HCT116 (cell line): ENCODE data around the gene SPATA21. TPM values are rescaled to one million over a fixed set of nuclear protein-coding genes. Genes with fewer than 3 reads are reported as not detected.

Experiments used
- ATAC-seq: fragments of 200-7000 bp; cut with Tn5 transposase; 2 replicates; pipeline ENCODE4 v1.9.1; 2020; ENCODE audit warnings: mild to moderate bottlenecking, moderate library complexity
- BruUV-seq: library from RNA; stranded (reverse); fragments of 400-500 nt; replicated peaks from 2 replicates; lab custom pipeline; 2021; lab: Mats Ljungman, UMichigan
- CTCF ChIA-PET: fragments of 300-600 bp; sonication (Branson Sonifier 250); formaldehyde crosslinking; loops from one replicate; lab custom pipeline; 2021; ENCODE audit warnings: antibody characterized with exemption; lab: Charles Lee
- POLR2A ChIA-PET: fragments of 300-600, 350-600 bp; sonication (Branson Sonifier 250); formaldehyde crosslinking; loops from one replicate; lab custom pipeline; 2021; ENCODE audit warnings: antibody characterized with exemption; lab: Charles Lee
- RAD21 ChIA-PET, 2 experiments: fragments of 300-600 bp; sonication (Branson Sonifier 250); formaldehyde crosslinking; loops; one replicate each; lab custom pipeline; 2023; ENCODE audit warnings: low total read pairs in 2 of 2; ENCODE audit not compliant: uncharacterized antibody in 2 of 2, unreplicated experiment in 2 of 2, low non-redundant PET in 1 of 2; lab: Charles Lee
- DNase-seq: peaks from one replicate; pipeline ENCODE4 v3.0.0-alpha.2; 2010; ENCODE audit warnings: low read depth, low spot score
- H2AFZ ChIP-seq: fragments of 200-600 bp; shearing (Covaris generic), sonication (generic); 2 replicates; pipeline ENCODE4 v1.6.1; 2017; ENCODE audit warnings: low read depth, mixed run types, mixed read lengths, antibody characterized with exemption, low read length; ENCODE audit not compliant: poor library complexity, severe bottlenecking
- H3K27ac ChIP-seq: 2 replicates; pipeline ENCODE4 v1.5.1; 2012; ENCODE audit warnings: low read depth, low read length
- H3K27me3 ChIP-seq: fragments of 200-600 bp; sonication (generic); 2 replicates; pipeline ENCODE4 v1.6.1; 2016; ENCODE audit warnings: mixed run types, low read length, mixed read lengths; ENCODE audit not compliant: insufficient read depth
- H3K36me3 ChIP-seq, 2 experiments: fragments of 200-500 bp in 1 of 2; fragments of 200-600 bp in 1 of 2; sonication (Bioruptor generic) in 1 of 2; sonication (generic) in 1 of 2; 2 replicates each; pipeline versions ENCODE4 v1.5.1 to v1.6.1; 2014 to 2016; ENCODE audit warnings: low read length in 2 of 2, inconsistent platforms in 1 of 2, mixed read lengths in 1 of 2, mixed run types in 1 of 2; ENCODE audit not compliant: insufficient read depth in 2 of 2, control insufficient read depth in 1 of 2
- H3K4me1 ChIP-seq, 2 experiments: fragments of 200-600 bp in 1 of 2; sonication (generic) in 1 of 2; 2 replicates each; pipeline versions ENCODE4 v1.5.1 to v1.6.1; 2012 to 2017; ENCODE audit warnings: low read length in 2 of 2, inconsistent platforms in 1 of 2, mild to moderate bottlenecking in 1 of 2, mixed read lengths in 1 of 2, mixed run types in 1 of 2, moderate library complexity in 1 of 2; ENCODE audit not compliant: insufficient read depth in 2 of 2, control insufficient read depth in 1 of 2
- H3K4me2 ChIP-seq: fragments of 200-600 bp; sonication (generic); 2 replicates; pipeline ENCODE4 v1.6.1; 2017; ENCODE audit warnings: mixed run types, low read length, mixed read lengths
- H3K4me3 ChIP-seq, 2 experiments: fragments of 200-600 bp in 1 of 2; sonication (generic) in 1 of 2; replicated peaks in 1 of 2; 2 replicates each; pipeline ENCODE4 v1.5.1; 2011 to 2016; ENCODE audit warnings: low read length in 2 of 2, control low read depth in 1 of 2, low read depth in 1 of 2, mild to moderate bottlenecking in 1 of 2, mixed read lengths in 1 of 2, mixed run types in 1 of 2
- H3K79me2 ChIP-seq: fragments of 200-600 bp; sonication (generic); 2 replicates; pipeline ENCODE4 v1.6.1; 2017; ENCODE audit warnings: mild to moderate bottlenecking, mixed run types, low read length, moderate library complexity, mixed read lengths; ENCODE audit not compliant: insufficient read depth
- H3K9ac ChIP-seq: fragments of 200-600 bp; sonication (generic); 2 replicates; pipeline ENCODE4 v1.6.1; 2016; ENCODE audit warnings: low read length, mixed read lengths
- H3K9me2 ChIP-seq: fragments of 200-600 bp; sonication (generic), shearing (Covaris generic); 2 replicates; pipeline ENCODE4 v1.6.1; 2017; ENCODE audit warnings: mixed run types, mild to moderate bottlenecking, moderate library complexity; ENCODE audit not compliant: insufficient read depth
- H3K9me3 ChIP-seq, 2 experiments: fragments of 200-500 bp in 1 of 2; fragments of 200-600 bp in 1 of 2; sonication (Bioruptor generic) in 1 of 2; sonication (generic) in 1 of 2; 2 replicates each; pipeline ENCODE4 v1.6.1; 2014 to 2017; ENCODE audit warnings: low read length in 2 of 2, mixed read lengths in 2 of 2, inconsistent platforms in 1 of 2, low read depth in 1 of 2, mild to moderate bottlenecking in 1 of 2, mixed run types in 1 of 2, moderate library complexity in 1 of 2; ENCODE audit not compliant: control insufficient read depth in 1 of 2, insufficient read depth in 1 of 2
- H4K20me1 ChIP-seq: fragments of 200-600 bp; sonication (generic), shearing (Covaris generic); 2 replicates; pipeline ENCODE4 v1.6.1; 2017; ENCODE audit warnings: mixed run types, mild to moderate bottlenecking, moderate library complexity; ENCODE audit not compliant: insufficient read depth
- CBX3 ChIP-seq: IDR thresholded peaks from 2 replicates; pipeline ENCODE4 v1.6.1; 2012; ENCODE audit warnings: low read depth
- CEBPB ChIP-seq: IDR thresholded peaks from 2 replicates; pipeline ENCODE4 v1.6.1; 2012; ENCODE audit warnings: low read depth
- EGR1 ChIP-seq: IDR thresholded peaks from 2 replicates; pipeline ENCODE4 v1.6.1; 2012; ENCODE audit warnings: low read depth
- EZH2 ChIP-seq: fragments of 200-600 bp; sonication (generic); IDR thresholded peaks from 2 replicates; pipeline ENCODE4 v1.6.1; 2017; ENCODE audit warnings: antibody characterized with exemption, mixed run types
- EZH2phosphoT487 ChIP-seq: fragments of 200-600 bp; IDR thresholded peaks from 2 replicates; pipeline ENCODE4 v1.6.1; 2018; ENCODE audit warnings: antibody characterized with exemption, borderline replicate concordance
- FOSL1 ChIP-seq: IDR thresholded peaks from 2 replicates; pipeline ENCODE4 v1.6.1; 2012; ENCODE audit warnings: low read depth
- JUND ChIP-seq: IDR thresholded peaks from 2 replicates; pipeline ENCODE4 v1.6.1; 2012
- POLR2AphosphoS5 ChIP-seq: IDR thresholded peaks from 2 replicates; pipeline ENCODE4 v1.6.1; 2011; ENCODE audit warnings: mild to moderate bottlenecking, low read depth, low read length, moderate library complexity
- RAD21 ChIP-seq: IDR thresholded peaks from 2 replicates; pipeline ENCODE4 v1.6.1; 2012; ENCODE audit warnings: low read depth, mild to moderate bottlenecking
- SIN3A ChIP-seq: IDR thresholded peaks from 2 replicates; pipeline ENCODE4 v1.6.1; 2012; ENCODE audit warnings: low read depth
- SP1 ChIP-seq: IDR thresholded peaks from 2 replicates; pipeline ENCODE4 v1.6.1; 2012; ENCODE audit warnings: low read depth
- SRF ChIP-seq: IDR thresholded peaks from 2 replicates; pipeline ENCODE4 v1.6.1; 2012; ENCODE audit warnings: low read depth
- TCF7L2 ChIP-seq: IDR thresholded peaks from 2 replicates; pipeline ENCODE4 v1.7.0; 2011; ENCODE audit warnings: borderline replicate concordance, inconsistent platforms; ENCODE audit not compliant: insufficient read depth, insufficient read length; ENCODE audit errors: extremely low read depth
- YY1 ChIP-seq: IDR thresholded peaks from 2 replicates; pipeline ENCODE4 v1.6.1; 2011; ENCODE audit warnings: low read length, low read depth, moderate library complexity, mild to moderate bottlenecking; ENCODE audit not compliant: insufficient replicate concordance; ENCODE audit errors: extremely low read depth
- ZFX ChIP-seq: fragments of 450-650 bp; IDR thresholded peaks from 2 replicates; pipeline ENCODE4 v1.6.1; 2017
- ZNF274 ChIP-seq: fragments of 200-500 bp; sonication (Bioruptor generic); IDR thresholded peaks from 2 replicates; pipeline ENCODE4 v1.6.1; 2014; ENCODE audit warnings: mild to moderate bottlenecking, low read depth, low read length, inconsistent platforms
- intact Hi-C: fragments of 100-400 bp; cut with micrococcal nuclease; formaldehyde crosslinking; loops from 2 replicates; pipeline ENCODE4 v1.10.0; 2022
- total RNA-seq: library from RNA; stranded (reverse); gene quantifications from one replicate; pipeline ENCODE4 v1.2.1, GENCODE V29; 2021; ENCODE audit not compliant: unreplicated experiment
- TF ChIP-seq, protein P1 (sequence below): IDR thresholded peaks from 2 replicates; pipeline ENCODE4 v1.6.1; 2012; ENCODE audit warnings: low read depth
- TF ChIP-seq, protein P2 (sequence below): IDR thresholded peaks from 2 replicates; pipeline ENCODE4 v1.6.1; 2011; ENCODE audit warnings: mild to moderate bottlenecking, low read length, moderate library complexity; ENCODE audit not compliant: insufficient replicate concordance; ENCODE audit errors: extremely low read depth

SPATA21 gene
- total RNA-seq, 1 experiment from 2014 or later, result not detected

DNA sequence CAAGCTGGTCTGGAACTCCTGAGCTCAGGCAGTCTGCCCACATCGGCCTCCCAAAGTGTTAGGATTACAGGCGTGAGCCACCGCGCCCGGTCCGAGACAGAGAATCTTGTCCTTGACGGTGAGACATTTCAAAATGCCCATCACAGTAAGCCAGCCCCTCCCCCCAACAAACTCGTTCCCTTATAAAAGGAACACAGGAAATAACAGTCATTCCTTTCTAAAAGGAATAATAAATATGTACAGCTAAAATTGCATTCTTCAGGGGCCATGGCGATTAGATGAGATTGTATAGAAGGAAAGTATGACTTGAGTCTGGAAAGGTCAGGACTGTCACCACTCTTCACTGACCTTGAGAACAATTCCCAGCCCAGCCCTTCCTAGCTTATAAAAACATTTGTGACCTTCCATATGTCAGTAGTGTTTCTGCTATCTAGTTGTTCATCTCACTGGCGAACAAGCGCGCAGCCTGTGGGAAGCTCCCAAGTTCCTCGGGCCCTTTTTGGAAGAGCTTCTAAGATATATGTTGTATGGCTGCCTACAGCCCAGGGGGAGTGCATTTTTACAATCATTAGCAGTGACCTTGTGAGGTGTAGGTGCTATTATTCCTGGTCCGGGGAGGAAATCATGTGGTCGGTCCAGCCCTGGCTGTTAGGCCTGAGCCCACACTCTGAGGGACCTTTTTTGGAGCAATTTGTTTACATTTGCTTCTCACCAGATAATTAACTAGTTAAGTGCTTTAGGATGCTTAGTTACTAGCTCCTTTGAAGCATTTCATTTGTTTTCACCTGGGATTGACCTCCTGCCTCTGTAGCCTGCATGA lies 61.5 kb downstream of the SPATA21 start:
- Histone ChIP-seq H3K9me2 (no peaks in the 10 kb centered on the region), H3K79me2 (peaks cover 98% of the 10 kb centered on the region), H3K4me2 (no peak overlapping the region), H2AFZ (no peak overlapping the region), H3K27me3 (no peaks in the 10 kb centered on the region), H3K36me3 (peaks cover 0 to 12% of the 10 kb centered on the region in 2 experiments; a peak in 2 of 4 replicates), H3K4me1 (peaks cover 11 to 37% of the 10 kb centered on the region in 2 experiments), H3K27ac (no peak overlapping the region), H3K9me3 (no peaks in the 10 kb centered on the region), H3K4me3 (no peak overlapping the region), H3K9ac (no peak overlapping the region), H4K20me1 (peaks cover 22% of the 10 kb centered on the region; the same call in 1 of the 2 replicates)
- CTCF ChIA-PET, result interaction anchor here (0.7 kb wide), 1 partner anchor 13 kb away, joined by 3 read pairs; no protein-coding TSS in a partner anchor
- no TSS peak for BruUV-seq
- POLR2A ChIA-PET, result no interaction called here
- TF ChIP-seq EZH2 (no peak), TCF7L2 (no peak), ZNF274 (no peak), CBX3 (no peak), EGR1 (no peak), SIN3A (no peak), POLR2AphosphoS5 (no peak), JUND (no peak), EZH2phosphoT487 (no peak), FOSL1 (no peak), ZFX (no peak), CEBPB (no peak), YY1 (no peak), SP1 (no peak), SRF (no peak), RAD21 (no peak)
- TF ChIP-seq, protein P1, sequence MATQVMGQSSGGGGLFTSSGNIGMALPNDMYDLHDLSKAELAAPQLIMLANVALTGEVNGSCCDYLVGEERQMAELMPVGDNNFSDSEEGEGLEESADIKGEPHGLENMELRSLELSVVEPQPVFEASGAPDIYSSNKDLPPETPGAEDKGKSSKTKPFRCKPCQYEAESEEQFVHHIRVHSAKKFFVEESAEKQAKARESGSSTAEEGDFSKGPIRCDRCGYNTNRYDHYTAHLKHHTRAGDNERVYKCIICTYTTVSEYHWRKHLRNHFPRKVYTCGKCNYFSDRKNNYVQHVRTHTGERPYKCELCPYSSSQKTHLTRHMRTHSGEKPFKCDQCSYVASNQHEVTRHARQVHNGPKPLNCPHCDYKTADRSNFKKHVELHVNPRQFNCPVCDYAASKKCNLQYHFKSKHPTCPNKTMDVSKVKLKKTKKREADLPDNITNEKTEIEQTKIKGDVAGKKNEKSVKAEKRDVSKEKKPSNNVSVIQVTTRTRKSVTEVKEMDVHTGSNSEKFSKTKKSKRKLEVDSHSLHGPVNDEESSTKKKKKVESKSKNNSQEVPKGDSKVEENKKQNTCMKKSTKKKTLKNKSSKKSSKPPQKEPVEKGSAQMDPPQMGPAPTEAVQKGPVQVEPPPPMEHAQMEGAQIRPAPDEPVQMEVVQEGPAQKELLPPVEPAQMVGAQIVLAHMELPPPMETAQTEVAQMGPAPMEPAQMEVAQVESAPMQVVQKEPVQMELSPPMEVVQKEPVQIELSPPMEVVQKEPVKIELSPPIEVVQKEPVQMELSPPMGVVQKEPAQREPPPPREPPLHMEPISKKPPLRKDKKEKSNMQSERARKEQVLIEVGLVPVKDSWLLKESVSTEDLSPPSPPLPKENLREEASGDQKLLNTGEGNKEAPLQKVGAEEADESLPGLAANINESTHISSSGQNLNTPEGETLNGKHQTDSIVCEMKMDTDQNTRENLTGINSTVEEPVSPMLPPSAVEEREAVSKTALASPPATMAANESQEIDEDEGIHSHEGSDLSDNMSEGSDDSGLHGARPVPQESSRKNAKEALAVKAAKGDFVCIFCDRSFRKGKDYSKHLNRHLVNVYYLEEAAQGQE, result no peak
- TF ChIP-seq, protein P2, sequence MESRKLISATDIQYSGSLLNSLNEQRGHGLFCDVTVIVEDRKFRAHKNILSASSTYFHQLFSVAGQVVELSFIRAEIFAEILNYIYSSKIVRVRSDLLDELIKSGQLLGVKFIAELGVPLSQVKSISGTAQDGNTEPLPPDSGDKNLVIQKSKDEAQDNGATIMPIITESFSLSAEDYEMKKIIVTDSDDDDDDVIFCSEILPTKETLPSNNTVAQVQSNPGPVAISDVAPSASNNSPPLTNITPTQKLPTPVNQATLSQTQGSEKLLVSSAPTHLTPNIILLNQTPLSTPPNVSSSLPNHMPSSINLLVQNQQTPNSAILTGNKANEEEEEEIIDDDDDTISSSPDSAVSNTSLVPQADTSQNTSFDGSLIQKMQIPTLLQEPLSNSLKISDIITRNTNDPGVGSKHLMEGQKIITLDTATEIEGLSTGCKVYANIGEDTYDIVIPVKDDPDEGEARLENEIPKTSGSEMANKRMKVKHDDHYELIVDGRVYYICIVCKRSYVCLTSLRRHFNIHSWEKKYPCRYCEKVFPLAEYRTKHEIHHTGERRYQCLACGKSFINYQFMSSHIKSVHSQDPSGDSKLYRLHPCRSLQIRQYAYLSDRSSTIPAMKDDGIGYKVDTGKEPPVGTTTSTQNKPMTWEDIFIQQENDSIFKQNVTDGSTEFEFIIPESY, result no peak
- intact Hi-C loops, result no loop called here
- ATAC-seq (no peak), DNase-seq (no peak)
- RAD21 ChIA-PET, result no interaction called here
